Measurements from ENCODE around the gene TCP11.
"Not testable (repeated sequence)": the region's sequence is repeated elsewhere in the genome, so short reads cannot be mapped to it uniquely, and the experiment has no call there.

The TCP11 gene

DNA sequence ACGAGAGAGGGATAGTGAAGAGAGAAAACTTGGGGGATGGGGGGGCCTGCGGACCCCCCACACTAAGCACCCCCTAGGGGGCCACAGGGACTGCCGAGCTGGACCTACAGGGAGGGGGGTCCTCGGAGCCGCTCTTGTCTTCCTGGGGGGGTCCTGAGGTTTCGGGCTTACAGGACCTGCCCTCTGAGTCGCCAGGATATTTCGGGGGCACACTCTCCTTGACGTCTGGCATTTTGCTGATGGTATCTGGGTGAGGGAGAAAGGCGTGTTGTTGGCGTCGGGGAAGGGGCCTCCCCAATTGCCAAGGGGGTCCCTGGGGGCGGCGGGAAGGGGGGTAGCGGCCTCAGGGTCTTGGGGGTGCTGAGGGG, 516 bp downstream of the TCP11 start:
- TF ChIP-seq, protein P1, sequence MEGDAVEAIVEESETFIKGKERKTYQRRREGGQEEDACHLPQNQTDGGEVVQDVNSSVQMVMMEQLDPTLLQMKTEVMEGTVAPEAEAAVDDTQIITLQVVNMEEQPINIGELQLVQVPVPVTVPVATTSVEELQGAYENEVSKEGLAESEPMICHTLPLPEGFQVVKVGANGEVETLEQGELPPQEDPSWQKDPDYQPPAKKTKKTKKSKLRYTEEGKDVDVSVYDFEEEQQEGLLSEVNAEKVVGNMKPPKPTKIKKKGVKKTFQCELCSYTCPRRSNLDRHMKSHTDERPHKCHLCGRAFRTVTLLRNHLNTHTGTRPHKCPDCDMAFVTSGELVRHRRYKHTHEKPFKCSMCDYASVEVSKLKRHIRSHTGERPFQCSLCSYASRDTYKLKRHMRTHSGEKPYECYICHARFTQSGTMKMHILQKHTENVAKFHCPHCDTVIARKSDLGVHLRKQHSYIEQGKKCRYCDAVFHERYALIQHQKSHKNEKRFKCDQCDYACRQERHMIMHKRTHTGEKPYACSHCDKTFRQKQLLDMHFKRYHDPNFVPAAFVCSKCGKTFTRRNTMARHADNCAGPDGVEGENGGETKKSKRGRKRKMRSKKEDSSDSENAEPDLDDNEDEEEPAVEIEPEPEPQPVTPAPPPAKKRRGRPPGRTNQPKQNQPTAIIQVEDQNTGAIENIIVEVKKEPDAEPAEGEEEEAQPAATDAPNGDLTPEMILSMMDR (IDR thresholded peaks at IDR 0.05): no peak
- intact Hi-C loops (cut with DNase I; ENCODE audit: low total_unique reads): loop anchor here (2.0 kb wide), 1 partner anchor 154 kb away; no protein-coding TSS in a partner anchor
- peaks cover 0 to 11% (median 6%) of the 10 kb centered on the region in 4 donors for H3K4me1 ChIP-seq
- no peaks in the 10 kb centered on the region for H3K36me3 ChIP-seq
- peaks cover 0 to 9% of the 10 kb centered on the region in 2 donors for H3K27me3 ChIP-seq
- H3K27ac ChIP-seq: no peak overlapping the region
- H3K4me3 ChIP-seq: peak overlapping the region; percentile 26 to 41
- no peaks in the 10 kb centered on the region for H3K9me3 ChIP-seq
- DNase-seq: no peak

DNA sequence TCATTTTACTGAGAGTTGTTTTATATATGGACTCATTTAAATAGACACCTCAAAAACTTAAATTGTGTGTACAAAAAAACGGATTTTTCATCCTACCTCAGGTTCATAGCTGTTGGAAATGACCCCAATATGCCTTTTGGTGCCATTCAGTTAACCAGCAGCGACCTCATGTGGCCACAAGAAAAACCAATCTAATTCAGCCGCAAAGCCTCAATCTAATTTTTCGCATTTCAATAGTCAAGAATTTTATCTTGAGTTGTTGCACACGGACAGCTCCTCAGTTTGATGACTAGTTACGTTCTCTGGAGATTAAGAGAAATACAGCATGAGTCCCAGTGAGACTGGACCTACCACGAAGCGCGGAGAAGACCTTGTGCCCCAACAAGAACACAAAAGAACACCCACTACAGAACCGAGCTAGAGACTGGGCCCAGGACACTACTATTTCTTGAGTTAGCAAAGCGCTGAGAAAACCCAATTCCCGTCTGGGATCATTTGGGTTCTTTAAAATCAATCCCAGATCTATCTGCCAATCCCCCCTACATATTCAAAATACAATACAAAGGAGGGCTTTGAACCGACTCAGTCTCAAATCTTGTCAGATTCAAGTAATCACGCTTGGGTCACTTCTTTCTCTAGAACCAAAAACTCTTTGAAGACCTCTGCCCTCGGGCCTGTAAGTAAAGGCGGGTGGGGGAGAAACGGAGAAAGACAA, 1.1 kb downstream of the TCP11 start:
- Histone ChIP-seq H3K4me3 (no peak overlapping the region), H3K27me3 (peaks cover 0 to 9% of the 10 kb centered on the region in 2 donors), H3K4me1 (peaks cover 0 to 11% (median 6%) of the 10 kb centered on the region in 4 donors), H3K27ac (no peak overlapping the region), H3K36me3 (no peaks in the 10 kb centered on the region), H3K9me3 (no peaks in the 10 kb centered on the region)
- DNase-seq: no peak
- intact Hi-C loops (cut with DNase I; ENCODE audit: low total_unique reads): loop anchor here (2.0 kb wide), 1 partner anchor 153 kb away; no protein-coding TSS in a partner anchor
- TF ChIP-seq, protein P1 (IDR thresholded peaks at IDR 0.05): peak; percentile 84 to 95

DNA sequence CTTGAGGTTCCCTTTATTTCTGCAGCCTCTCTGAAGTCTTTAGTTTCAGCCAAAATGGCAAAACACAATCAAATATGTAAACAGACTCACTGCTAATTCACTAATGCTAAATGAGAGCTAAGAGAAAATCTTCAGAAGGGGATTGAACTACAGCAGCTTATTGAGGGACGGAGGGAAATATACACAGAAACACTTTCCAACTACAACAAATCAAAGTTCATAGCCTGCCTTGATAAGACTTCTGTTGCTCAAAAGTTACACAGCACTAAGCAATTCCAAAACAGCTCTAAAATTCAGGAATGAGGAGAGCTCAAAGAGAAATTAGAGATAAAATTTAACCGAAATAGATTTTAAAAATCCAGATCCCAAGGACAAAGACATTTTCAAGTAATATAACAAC, 1.7 kb downstream of the TCP11 start:
- intact Hi-C loops (cut with DNase I; ENCODE audit: low total_unique reads): no loop called here
- Histone ChIP-seq H3K4me1 (peaks cover 0 to 11% (median 6%) of the 10 kb centered on the region in 4 donors), H3K9me3 (no peaks in the 10 kb centered on the region), H3K27ac (no peak overlapping the region), H3K4me3 (no peak overlapping the region), H3K36me3 (no peaks in the 10 kb centered on the region), H3K27me3 (peaks cover 0 to 9% of the 10 kb centered on the region in 2 donors)
- TF ChIP-seq, protein P1 (IDR thresholded peaks at IDR 0.05): no peak
- no peak for DNase-seq

DNA sequence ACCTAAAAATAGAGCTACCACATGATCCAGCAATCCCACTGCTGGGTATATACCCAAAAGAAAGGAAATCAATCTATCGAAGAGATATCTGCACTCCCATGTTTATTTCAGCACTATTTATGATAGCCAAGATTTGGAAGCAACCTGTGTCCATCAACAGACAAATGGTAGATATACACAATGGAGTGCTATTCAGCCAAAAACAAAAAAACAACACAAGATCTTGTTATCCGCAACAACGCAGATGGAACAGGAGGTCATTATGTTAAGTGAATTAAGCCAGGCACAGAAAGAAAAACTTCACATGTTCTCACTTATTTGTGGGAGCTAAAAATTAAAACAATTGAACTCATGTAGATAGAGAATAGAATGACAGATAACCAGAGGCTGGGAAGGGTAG, 2.9 kb downstream of the TCP11 start:
- DNase-seq; H3K9me3 ChIP-seq; H3K4me3 ChIP-seq; H3K27me3 ChIP-seq; intact Hi-C loops (cut with DNase I; ENCODE audit: low total_unique reads); H3K36me3 ChIP-seq; H3K27ac ChIP-seq: not testable (repeated sequence)
- peaks cover 0 to 11% (median 6%) of the 10 kb centered on the region in 4 donors for H3K4me1 ChIP-seq

DNA sequence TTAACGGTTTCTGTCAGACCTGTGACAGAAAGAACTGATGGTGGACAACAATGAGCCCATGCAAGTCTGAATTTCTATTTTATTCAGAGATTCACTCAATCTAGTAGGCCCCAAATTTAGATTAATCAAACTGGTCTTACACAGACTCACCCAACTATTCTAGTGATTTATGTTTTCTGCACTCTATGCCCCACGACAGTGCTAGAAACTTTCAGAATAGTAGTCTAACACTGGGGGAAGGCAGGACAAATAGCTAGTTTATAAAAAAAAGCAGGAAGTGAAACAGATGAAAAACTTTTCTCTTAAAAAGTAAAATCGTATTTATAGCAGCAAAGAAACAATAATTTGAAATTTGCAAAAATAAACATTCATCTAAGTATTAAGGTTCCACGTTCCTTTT, 5.0 kb downstream of the TCP11 start:
- Histone ChIP-seq H3K27me3 (peaks cover 0 to 8% of the 10 kb centered on the region in 2 donors), H3K4me3 (no peak overlapping the region), H3K9me3 (no peaks in the 10 kb centered on the region), H3K27ac (no peak overlapping the region), H3K36me3 (no peaks in the 10 kb centered on the region), H3K4me1 (peaks cover 0 to 10% (median 6%) of the 10 kb centered on the region in 4 donors)
- no peak for DNase-seq
- TF ChIP-seq, protein P1 (IDR thresholded peaks at IDR 0.05): no peak
- intact Hi-C loops (cut with DNase I; ENCODE audit: low total_unique reads): no loop called here

DNA sequence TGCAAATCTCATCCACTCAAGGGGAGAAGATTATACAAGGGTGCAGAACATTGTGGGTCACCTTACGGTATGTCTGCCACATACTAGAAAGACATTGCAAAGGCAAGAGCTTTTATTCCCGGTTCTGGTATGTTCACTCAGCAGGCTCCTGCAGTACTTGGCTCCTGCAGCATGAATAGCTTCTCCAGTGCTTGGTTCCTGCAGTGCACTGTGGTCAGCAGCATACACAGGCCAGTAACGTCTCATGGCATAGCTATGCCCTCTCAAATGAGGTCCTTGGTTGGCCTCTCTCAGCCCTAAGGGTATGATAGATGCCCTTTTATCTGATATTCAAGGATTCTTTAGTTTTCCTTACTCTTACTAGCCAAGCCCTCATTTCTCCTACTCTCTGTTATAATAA, 12.6 kb downstream of the TCP11 start:
- TF ChIP-seq, protein P1 (IDR thresholded peaks at IDR 0.05): no peak
- no peaks in the 10 kb centered on the region for H3K9me3 ChIP-seq
- no peaks in the 10 kb centered on the region for H3K27me3 ChIP-seq
- H3K36me3 ChIP-seq: no peaks in the 10 kb centered on the region
- H3K4me1 ChIP-seq: no peaks in the 10 kb centered on the region
- H3K27ac ChIP-seq: no peak overlapping the region
- no peak for DNase-seq
- intact Hi-C loops (cut with DNase I; ENCODE audit: low total_unique reads): no loop called here
- H3K4me3 ChIP-seq: no peak overlapping the region

All from tibial artery (tissue), 4 donors.